Coronary artery (tissue), 2 donors: ENCODE results near the gene DGKG.

Experiments
- DNase-seq: peaks from one replicate; pipeline ENCODE4 v3.0.0-alpha.2; 2017; ENCODE audit warnings: low spot score
- H3K27ac ChIP-seq, 2 donors: fragments of 200-600 bp; sonication (generic); one replicate each; pipeline ENCODE4 v1.5.1; 2016 to 2019
- H3K4me3 ChIP-seq: fragments of 200-600 bp; sonication (generic); 2 replicates; pipeline ENCODE4 v1.5.1; 2016; ENCODE audit warnings: mild to moderate bottlenecking, moderate library complexity
- TF ChIP-seq, protein P1 (sequence below): fragments of 200-600 bp; sonication (generic); IDR thresholded peaks from one replicate; pipeline ENCODE4 v1.5.1; 2019; ENCODE audit warnings: antibody characterized with exemption

The DGKG gene

DNA sequence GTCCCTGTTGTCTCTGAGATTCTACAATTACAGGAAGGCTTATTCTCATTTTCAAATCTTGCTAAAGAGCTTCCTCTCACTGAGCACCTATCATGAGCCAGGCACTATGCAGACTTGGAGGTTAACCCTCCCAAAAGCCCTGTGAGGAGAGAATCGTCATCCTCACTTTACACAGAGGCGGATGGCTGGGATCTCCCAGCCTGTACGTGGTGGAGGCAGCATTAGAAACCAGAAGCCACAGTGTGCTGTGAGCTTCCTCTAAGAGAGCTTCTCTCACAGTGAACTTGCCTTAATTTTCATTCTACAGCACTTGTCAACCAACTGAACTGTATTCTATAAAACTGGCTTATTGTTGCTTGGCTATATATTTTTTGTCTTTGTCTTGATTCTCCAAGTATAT, 6.1 kb upstream of the DGKG start:
- TF ChIP-seq, protein P1, sequence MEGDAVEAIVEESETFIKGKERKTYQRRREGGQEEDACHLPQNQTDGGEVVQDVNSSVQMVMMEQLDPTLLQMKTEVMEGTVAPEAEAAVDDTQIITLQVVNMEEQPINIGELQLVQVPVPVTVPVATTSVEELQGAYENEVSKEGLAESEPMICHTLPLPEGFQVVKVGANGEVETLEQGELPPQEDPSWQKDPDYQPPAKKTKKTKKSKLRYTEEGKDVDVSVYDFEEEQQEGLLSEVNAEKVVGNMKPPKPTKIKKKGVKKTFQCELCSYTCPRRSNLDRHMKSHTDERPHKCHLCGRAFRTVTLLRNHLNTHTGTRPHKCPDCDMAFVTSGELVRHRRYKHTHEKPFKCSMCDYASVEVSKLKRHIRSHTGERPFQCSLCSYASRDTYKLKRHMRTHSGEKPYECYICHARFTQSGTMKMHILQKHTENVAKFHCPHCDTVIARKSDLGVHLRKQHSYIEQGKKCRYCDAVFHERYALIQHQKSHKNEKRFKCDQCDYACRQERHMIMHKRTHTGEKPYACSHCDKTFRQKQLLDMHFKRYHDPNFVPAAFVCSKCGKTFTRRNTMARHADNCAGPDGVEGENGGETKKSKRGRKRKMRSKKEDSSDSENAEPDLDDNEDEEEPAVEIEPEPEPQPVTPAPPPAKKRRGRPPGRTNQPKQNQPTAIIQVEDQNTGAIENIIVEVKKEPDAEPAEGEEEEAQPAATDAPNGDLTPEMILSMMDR, result no peak
- H3K4me3 ChIP-seq, result no peak overlapping the region
- no peak overlapping the region for H3K27ac ChIP-seq
- DNase-seq, result no peak

DNA sequence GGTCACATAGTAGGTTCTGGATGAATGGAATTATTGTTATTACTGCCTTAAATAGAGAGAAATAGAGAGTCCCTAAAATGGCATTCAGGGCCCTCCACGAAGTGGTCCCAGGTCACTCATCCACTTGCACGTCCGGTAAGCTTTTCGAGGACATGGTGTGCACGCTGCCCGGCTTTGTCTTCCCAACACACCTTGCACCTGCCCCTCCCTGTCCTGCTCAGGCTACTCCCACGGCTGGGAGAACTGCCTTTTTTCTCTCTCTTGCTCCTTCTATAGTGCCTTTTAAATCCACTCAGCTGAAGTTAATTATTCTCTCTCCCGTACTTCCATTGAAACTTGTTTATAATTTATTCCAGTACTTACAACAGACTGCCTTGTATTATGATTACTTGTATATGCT, 5.6 kb upstream of the DGKG start:
- Histone ChIP-seq H3K27ac (no peak overlapping the region), H3K4me3 (no peak overlapping the region)
- TF ChIP-seq, protein P1, result no peak
- no peak for DNase-seq

DNA sequence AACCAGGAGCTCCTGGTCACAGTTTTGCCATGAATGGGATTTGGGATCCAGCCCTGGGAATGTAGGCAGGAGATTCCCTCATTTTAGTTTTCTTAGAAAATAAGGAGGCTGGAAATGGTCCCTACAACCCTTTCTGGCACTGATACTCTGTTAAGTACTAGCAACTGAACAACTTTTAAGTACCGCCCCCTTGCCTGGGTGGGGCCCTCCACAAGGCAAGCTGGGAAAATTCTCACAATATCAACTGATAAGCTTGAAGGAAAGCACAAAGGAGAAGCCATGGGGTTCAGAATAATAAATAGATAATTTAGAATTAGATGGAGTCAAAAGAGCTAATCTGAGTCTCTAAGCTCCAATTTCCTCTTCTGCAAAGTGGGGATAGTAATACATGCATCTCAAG, 4.2 kb upstream of the DGKG start:
- peak overlapping the region; percentile 69 to 76 for H3K27ac ChIP-seq
- no peak overlapping the region for H3K4me3 ChIP-seq
- no peak for DNase-seq
- TF ChIP-seq, protein P1, result no peak

DNA sequence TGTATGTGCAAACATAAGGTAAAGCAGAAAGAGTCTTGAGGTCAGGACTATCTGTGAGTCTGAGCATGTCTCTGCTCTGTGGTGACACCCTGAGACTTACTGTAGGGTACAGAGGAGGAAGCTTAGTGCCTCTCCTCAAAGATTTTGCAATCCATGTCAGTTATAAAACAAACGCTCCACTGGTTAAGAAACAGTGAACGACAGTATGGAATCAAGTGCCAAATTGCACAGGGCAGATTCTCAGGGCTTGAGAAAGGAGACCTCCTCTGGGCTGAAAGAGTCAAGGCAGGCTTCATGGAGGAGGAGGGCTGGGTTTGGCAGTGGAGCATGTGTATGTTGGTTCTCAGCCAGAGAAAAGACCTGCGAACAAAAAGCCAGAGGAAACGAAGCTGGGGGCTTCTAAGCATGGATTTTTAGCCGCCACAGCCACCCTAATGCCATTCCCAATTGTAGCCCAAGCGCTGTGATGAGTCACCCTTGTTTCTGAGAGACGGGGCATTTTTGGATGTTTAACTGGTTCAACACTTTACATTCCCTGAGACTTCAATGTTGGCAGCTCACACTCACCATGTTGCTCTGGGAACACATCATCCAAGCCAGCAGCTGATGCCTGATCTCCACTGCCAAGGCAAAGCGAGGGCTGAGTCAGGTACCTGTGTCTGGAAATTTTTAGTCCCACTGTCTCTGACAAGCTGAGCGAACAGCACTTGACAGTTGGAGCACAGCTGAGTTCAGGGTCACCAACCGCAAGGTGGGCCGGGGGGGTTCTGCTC, 3.4 kb upstream of the DGKG start:
- Histone ChIP-seq H3K4me3 (no peak overlapping the region), H3K27ac (peak overlapping the region; percentile 69 to 76)
- TF ChIP-seq, protein P1, result no peak
- peak; percentile 84 for DNase-seq

DNA sequence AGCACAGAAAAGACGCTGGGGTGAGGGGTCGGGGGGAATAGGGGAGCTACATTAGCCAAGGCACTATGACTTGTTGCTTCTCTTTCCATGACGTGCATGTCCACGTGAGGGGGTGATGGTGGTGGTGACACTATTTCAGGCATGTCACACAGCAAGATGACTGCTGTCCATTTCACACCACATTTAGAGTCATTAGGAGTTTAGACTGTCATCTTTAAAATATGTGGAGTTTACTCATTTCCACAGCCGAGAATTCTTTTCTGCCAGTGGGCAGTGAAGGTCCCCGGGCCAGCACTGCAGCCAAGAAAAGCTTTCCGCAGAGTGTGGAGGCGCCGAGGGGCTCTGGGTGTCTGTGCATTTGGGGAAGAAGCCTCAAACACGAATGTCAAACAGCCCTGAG, 954 bp upstream of the DGKG start:
- TF ChIP-seq, protein P1, result no peak
- H3K27ac ChIP-seq, result peak overlapping the region; percentile 19 to 85
- DNase-seq, result no peak
- H3K4me3 ChIP-seq, result peak overlapping the region; percentile 88

DNA sequence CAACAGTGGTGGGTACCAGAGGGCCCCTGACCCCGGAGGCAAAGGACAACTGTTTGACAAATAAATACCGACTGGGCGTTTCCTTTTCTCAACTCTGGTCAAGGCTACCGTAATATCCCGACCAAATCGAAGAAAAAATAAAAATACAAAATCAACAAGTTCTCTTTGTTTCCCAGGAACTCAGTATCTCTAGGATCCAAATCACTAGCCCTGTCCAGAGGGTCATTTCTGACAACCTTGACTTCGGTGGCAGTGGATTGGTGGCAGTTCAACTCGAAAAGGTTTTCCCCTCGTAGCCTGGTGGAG, 456 bp upstream of the DGKG start:
- TF ChIP-seq, protein P1, result no peak
- Histone ChIP-seq H3K27ac (peak overlapping the region; percentile 29 to 85), H3K4me3 (peak overlapping the region; percentile 88)
- DNase-seq, result no peak

DNA sequence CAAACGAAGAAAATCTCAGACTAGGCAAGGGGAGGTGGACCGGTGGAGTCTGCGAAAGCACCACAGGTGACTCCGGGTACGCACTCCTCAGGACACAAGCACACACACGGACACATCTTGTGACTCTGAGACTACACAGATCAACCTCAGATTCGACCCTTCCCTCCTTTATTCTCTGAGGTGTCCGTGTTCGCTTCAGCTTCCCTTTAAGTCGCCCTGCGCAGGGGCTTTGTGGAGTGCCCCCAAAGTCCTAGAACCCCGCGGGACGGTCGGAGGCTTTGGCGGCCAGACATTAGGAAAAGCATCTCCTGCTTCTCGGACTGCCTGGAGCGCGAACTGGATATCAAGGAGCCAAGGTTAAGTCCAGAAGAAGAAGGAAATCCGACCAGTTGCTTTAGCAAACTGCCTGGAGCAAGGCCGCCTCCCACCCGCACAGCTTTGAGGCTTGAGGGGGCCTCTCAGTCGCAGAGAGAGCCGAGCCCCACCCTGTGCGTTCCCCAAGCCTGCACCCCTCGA, 730 bp downstream of the DGKG start:
- Histone ChIP-seq H3K4me3 (peak overlapping the region; percentile 88), H3K27ac (peak overlapping the region; percentile 29 to 85)
- no peak for DNase-seq
- TF ChIP-seq, protein P1, result no peak
